ENCODE results near the gene E4F1.

GRCh38 chr16:2180461-2180860, 42.9 kb upstream of the E4F1 start:
- TF ChIP-seq CTCF (IDR thresholded peaks at IDR 0.05) (no peak), ZFX (IDR thresholded peaks at IDR 0.05; ENCODE audit: borderline replicate concordance) (no peak)

Data from 22Rv1 (cell line).